Measurements from ENCODE around the gene OR5A2.
"Not testable (repeated sequence)": the region's sequence is repeated elsewhere in the genome, so short reads cannot be mapped to it uniquely, and the experiment has no call there.

OR5A2 gene

GRCh38 chr11:59426361-59427067 lies at the start of gene OR5A2:
Gene OR5A2 (minus strand): TSS chr11:59426413. CDS start chr11:59422953, 3,460 bp downstream.
- no peak for DNase-seq

GRCh38 chr11:59475176-59475575 lies 49.0 kb upstream of the OR5A2 start:
- DNase-seq = no peak

- DNase-seq = no peak
Measured at GRCh38 chr11:59473015-59473414, 46.8 kb upstream of the OR5A2 start, which contains the start of gene OR4D10. Gene OR4D10 (plus strand): TSS chr11:59473315. CDS start chr11:59477430, 4,115 bp downstream.

- DNase-seq = no peak
Measured at GRCh38 chr11:59463190-59463641, 37.0 kb upstream of the OR5A2 start.

GRCh38 chr11:59459916-59460315 lies 33.7 kb upstream of the OR5A2 start:
- no peak for DNase-seq

GRCh38 chr11:59456661-59457060 lies 30.4 kb upstream of the OR5A2 start, which contains the start of gene OR4D6:
Gene OR4D6 (plus strand): TSS chr11:59456961. CDS start chr11:59456961, 0 bp downstream.
- DNase-seq = no peak

- DNase-seq = no peak
Measured at GRCh38 chr11:59448484-59448883, 22.3 kb upstream of the OR5A2 start.

- not testable (repeated sequence) for DNase-seq
Measured at GRCh38 chr11:59445624-59446023, 19.4 kb upstream of the OR5A2 start.

- no peak for DNase-seq
Measured at GRCh38 chr11:59437770-59438169, 11.6 kb upstream of the OR5A2 start.

GRCh38 chr11:59436169-59436568 lies 10.0 kb upstream of the OR5A2 start, which contains the start of gene OR5A1:
Gene OR5A1 (plus strand): TSS chr11:59436469. CDS start chr11:59443169, 6,700 bp downstream.
- DNase-seq = no peak

- peak; percentile 32 for DNase-seq
Measured at GRCh38 chr11:59429924-59430516, 3.8 kb upstream of the OR5A2 start.

GRCh38 chr11:59427068-59427382 lies 812 bp upstream of the OR5A2 start:
- no peak for DNase-seq

GRCh38 chr11:59425131-59425530 lies 1.1 kb downstream of the OR5A2 start:
- no peak for DNase-seq

GRCh38 chr11:59423835-59424234 lies 2.4 kb downstream of the OR5A2 start:
- no peak for DNase-seq

GRCh38 chr11:59418156-59418555 lies 8.1 kb downstream of the OR5A2 start:
- no peak for DNase-seq

GRCh38 chr11:59417023-59417422 lies 9.2 kb downstream of the OR5A2 start:
- no peak for DNase-seq

- no peak for DNase-seq
Measured at GRCh38 chr11:59416613-59417012, 9.6 kb downstream of the OR5A2 start.

GRCh38 chr11:59415111-59415510 lies 11.1 kb downstream of the OR5A2 start:
- no peak for DNase-seq

- DNase-seq = no peak
Measured at GRCh38 chr11:59413646-59414045, 12.6 kb downstream of the OR5A2 start.

- no peak for DNase-seq
Measured at GRCh38 chr11:59403546-59403945, 22.7 kb downstream of the OR5A2 start.

- DNase-seq = no peak
Measured at GRCh38 chr11:59401262-59401552, 25.0 kb downstream of the OR5A2 start.

GRCh38 chr11:59400461-59401261 lies 25.6 kb downstream of the OR5A2 start:
- no peak for DNase-seq

- DNase-seq = no peak
Measured at GRCh38 chr11:59394186-59394585, 32.0 kb downstream of the OR5A2 start.

Data from NCI-H2029 treated with DMSO at 0.1 percent for 48 hours (cell line).